Choroid plexus epithelial cell (primary cell): ENCODE data around the gene CDC42BPA.
A peak's percentile ranks its signal among the peaks of the same experiment; 100 is the strongest.

ENCODE experiments used
- DNase-seq: peaks from one replicate; pipeline ENCODE4 v3.0.0-alpha.2; 2010; ENCODE audit warnings: low read depth
- H3K4me3 ChIP-seq: 2 replicates; pipeline ENCODE4 v1.5.1; 2011; ENCODE audit warnings: low read depth, mild to moderate bottlenecking, control low read depth, low read length, moderate library complexity
- CTCF ChIP-seq: conservative IDR thresholded peaks from 2 replicates; pipeline ENCODE4 v1.5.1; 2011; ENCODE audit warnings: low read depth, mild to moderate bottlenecking, control low read depth, inconsistent platforms, low read length, moderate library complexity

CDC42BPA gene

DNA sequence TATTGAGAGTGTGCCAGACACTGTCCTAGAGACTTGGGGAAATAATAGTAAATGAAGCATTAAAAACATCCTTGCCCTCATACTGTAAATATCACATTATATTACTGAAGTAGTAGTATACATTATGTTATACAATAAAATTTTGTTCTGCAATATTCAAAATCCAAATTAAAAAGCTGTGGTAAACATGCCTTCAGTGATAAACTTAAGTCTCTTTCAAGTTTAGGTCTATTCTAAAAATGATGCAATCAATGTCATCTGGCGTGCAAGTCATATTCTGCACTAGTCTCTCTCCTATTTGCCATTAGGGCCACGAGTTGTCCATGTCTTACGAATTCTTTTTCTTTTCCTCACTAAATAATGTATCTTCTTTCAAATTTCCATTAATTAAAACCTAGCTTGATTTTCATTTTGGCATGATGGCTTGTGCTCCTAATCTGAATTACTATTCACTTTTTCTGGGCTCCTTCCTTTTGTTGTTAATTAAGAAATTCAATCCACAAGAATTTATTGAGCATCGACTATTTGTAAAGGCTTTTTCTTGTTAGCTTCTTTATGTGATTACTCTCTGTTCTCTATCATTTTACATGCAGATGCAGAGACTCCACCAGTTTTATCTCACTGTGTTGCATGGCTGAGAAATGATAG is 247.5 kb downstream of the CDC42BPA start:
- H3K4me3 ChIP-seq, result no peak overlapping the region
- TF ChIP-seq CTCF, result no peak
- DNase-seq, result peak; percentile 18

- DNase-seq, result no peak
- TF ChIP-seq CTCF, result no peak
Measured at GRCh38 chr1:227069490-227069889, 248.8 kb downstream of the CDC42BPA start.

DNA sequence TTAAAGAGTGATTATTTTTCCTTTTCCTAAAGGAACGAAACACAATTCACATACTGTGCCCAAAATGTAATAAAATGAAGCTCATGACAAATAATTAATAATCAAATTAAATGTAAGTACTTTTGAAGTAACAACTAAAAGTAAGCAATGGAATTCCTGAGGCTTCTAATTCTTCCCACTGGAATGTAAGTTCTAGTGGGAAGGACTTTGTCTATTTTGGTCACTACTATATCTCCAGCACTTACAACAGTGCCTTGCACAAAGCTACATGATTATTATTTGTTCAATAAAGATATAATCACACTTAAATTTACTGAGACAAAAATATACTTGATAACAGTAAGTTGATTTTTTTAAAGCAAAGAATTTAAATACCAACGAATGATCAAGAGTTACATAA is 249.4 kb downstream of the CDC42BPA start:
- peak; percentile 23 for DNase-seq

More at GRCh38 chr1:227069490-227069889, 248.8 kb downstream of the CDC42BPA start:
- no peak overlapping the region for H3K4me3 ChIP-seq

DNA sequence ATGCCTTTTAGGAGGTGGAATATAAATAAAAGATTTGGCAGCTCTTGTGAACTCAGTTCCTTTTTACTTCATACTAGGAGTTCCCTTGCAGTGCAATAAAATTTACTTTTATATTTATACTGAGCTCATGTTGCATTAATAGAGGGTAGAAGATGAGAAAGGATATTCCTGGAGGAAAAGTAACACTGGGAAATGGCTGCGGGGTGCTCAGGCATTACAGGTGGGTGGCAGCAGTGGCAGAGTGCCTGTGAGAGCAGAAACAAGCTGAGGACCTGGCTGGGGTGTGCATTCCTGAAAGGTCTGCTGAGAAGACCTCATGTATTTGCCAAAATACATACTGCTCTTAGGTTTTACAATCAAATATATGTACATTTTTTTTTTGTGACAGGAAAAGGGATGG is 251.3 kb downstream of the CDC42BPA start:
- H3K4me3 ChIP-seq, result no peak overlapping the region
- no peak for TF ChIP-seq CTCF
- no peak for DNase-seq

More for the DNA sequence above, 249.4 kb downstream of the CDC42BPA start:
- TF ChIP-seq CTCF, result no peak
- no peak overlapping the region for H3K4me3 ChIP-seq

DNA sequence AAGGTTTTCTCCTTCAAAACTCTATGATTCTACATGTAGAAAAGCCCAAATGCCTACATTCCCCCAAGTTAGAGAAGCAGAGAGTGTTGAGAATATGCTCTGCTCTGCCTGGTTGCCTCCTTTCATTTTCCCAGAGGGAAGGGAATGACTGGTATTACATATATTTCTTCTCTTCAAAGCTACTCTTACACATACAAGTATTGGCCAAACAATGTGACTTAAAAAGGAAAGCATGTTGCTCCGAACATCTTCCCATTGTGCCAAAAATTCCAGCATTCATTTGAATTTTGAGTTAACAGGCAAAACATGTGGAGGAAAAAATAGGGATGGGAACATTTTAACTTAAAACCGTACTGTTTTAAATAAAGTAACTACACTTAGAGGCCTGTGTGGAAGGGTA is 253.0 kb downstream of the CDC42BPA start:
- no peak for TF ChIP-seq CTCF
- H3K4me3 ChIP-seq, result no peak overlapping the region
- DNase-seq, result no peak

GRCh38 chr1:227062306-227062705 is 256.0 kb downstream of the CDC42BPA start:
- TF ChIP-seq CTCF, result no peak
- no peak overlapping the region for H3K4me3 ChIP-seq
- DNase-seq, result no peak

GRCh38 chr1:227059076-227059475 is 259.2 kb downstream of the CDC42BPA start:
- H3K4me3 ChIP-seq, result no peak overlapping the region
- no peak for TF ChIP-seq CTCF
- DNase-seq, result peak; percentile 62
